Lower leg skin (tissue), 4 donors: Measurements from ENCODE around the gene ARHGAP8. TPM values are rescaled to one million over a fixed set of nuclear protein-coding genes. Genes with fewer than 3 reads are reported as not detected.
"Not testable (repeated sequence)": the region's sequence is repeated elsewhere in the genome, so short reads cannot be mapped to it uniquely, and the experiment has no call there.

ENCODE experiments used
- DNase-seq, 2 donors: peaks; one replicate each; pipeline ENCODE4 v3.0.0-alpha.2; 2019; ENCODE audit warnings: low spot score in 2 of 2
- H3K4me3 ChIP-seq: fragments of 200-600 bp; sonication (generic); 2 replicates; pipeline ENCODE4 v1.5.1; 2017; ENCODE audit warnings: mild to moderate bottlenecking, low read depth; ENCODE audit not compliant: poor library complexity, severe bottlenecking
- POLR2A ChIP-seq, 2 donors: fragments of 450-650 bp; IDR thresholded peaks; one replicate each; pipeline ENCODE4 v1.6.1; 2016 to 2017; ENCODE audit warnings: antibody characterized with exemption in 2 of 2, mild to moderate bottlenecking in 1 of 2, moderate library complexity in 1 of 2
- WGBS, 2 donors: methylation state at CpG; one replicate each; pipeline ENCODE4 v1.1.5; 2018; 5-methylcytosine and 5-hydroxymethylcytosine counted together
- intact Hi-C: fragments of 100-400 bp; cut with DNase I; formaldehyde crosslinking; loops from one replicate; pipeline ENCODE4 v1.15.0; 2023; ENCODE audit warnings: low total_unique reads
- total RNA-seq, 4 donors: library from RNA; depleted of rRNA; stranded (reverse); fragments of >200 nt; gene quantifications; one replicate each; pipeline ENCODE4 v1.1.0, GENCODE V29; 2016
- TF ChIP-seq, protein P1 (sequence below), 3 donors: fragments of 450-650 bp; IDR thresholded peaks; one replicate each; pipeline ENCODE4 v1.5.1; 2016; ENCODE audit warnings: antibody characterized with exemption in 3 of 3, mild to moderate bottlenecking in 3 of 3, moderate library complexity in 2 of 3

Gene ARHGAP8
- total RNA-seq, 4 donors from 2014 or later, result 2.9 to 3.4 (median 3.2) TPM

DNA sequence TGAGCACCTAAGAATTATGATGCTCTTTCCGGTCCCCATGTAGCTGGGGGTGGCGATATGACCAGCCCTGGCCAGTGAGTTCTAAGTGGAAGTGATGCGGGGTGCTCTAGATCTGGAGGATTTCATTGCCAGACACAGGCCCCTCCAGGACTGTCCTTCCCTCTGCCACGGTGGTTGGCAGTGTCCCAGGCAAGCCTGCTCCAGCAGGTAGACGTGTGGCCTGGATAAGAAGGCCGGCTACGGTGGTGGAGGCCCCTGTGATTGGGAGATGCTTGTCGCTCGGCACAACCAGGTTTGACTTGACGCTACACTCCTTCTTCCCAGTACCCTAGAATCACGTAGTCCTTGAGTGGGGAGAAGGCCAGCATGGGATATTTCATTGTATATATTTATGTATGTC lies 9.1 kb upstream of the ARHGAP8 start:
- 82% methylated on average over 11 of the region's 11 CpGs for WGBS, 2 donors
- TF ChIP-seq POLR2A (IDR thresholded peaks at IDR 0.05), result no peak
- TF ChIP-seq, protein P1, sequence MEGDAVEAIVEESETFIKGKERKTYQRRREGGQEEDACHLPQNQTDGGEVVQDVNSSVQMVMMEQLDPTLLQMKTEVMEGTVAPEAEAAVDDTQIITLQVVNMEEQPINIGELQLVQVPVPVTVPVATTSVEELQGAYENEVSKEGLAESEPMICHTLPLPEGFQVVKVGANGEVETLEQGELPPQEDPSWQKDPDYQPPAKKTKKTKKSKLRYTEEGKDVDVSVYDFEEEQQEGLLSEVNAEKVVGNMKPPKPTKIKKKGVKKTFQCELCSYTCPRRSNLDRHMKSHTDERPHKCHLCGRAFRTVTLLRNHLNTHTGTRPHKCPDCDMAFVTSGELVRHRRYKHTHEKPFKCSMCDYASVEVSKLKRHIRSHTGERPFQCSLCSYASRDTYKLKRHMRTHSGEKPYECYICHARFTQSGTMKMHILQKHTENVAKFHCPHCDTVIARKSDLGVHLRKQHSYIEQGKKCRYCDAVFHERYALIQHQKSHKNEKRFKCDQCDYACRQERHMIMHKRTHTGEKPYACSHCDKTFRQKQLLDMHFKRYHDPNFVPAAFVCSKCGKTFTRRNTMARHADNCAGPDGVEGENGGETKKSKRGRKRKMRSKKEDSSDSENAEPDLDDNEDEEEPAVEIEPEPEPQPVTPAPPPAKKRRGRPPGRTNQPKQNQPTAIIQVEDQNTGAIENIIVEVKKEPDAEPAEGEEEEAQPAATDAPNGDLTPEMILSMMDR (IDR thresholded peaks at IDR 0.05), result no peak
- no peak for DNase-seq
- no peak overlapping the region for H3K4me3 ChIP-seq
- intact Hi-C loops, result no loop called here

DNA sequence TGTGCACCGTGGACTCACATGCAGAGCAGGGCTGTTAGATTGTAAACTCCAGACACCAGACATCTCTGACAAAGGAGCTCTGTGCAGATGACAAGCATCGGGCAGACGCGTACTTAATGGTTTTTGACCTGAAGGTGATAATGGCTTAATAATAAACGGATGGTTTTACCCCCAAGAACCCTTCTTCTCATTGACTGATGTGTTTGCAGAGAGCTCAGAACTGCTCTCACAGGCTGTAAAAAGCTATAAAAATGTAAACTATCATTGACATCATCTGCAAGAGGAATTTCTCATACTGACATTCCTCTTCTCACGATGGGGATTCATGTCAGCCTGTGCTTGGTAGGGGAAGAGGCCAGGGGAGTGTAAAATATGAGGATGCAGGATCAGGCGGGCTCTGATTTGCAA lies 8.6 kb upstream of the ARHGAP8 start:
- TF ChIP-seq, protein P1 (IDR thresholded peaks at IDR 0.05), result no peak
- no peak for TF ChIP-seq POLR2A (IDR thresholded peaks at IDR 0.05)
- no peak overlapping the region for H3K4me3 ChIP-seq
- intact Hi-C loops, result no loop called here
- DNase-seq, result no peak
- 38 to 43% methylated on average over 7 of the region's 7 CpGs for WGBS, 2 donors

DNA sequence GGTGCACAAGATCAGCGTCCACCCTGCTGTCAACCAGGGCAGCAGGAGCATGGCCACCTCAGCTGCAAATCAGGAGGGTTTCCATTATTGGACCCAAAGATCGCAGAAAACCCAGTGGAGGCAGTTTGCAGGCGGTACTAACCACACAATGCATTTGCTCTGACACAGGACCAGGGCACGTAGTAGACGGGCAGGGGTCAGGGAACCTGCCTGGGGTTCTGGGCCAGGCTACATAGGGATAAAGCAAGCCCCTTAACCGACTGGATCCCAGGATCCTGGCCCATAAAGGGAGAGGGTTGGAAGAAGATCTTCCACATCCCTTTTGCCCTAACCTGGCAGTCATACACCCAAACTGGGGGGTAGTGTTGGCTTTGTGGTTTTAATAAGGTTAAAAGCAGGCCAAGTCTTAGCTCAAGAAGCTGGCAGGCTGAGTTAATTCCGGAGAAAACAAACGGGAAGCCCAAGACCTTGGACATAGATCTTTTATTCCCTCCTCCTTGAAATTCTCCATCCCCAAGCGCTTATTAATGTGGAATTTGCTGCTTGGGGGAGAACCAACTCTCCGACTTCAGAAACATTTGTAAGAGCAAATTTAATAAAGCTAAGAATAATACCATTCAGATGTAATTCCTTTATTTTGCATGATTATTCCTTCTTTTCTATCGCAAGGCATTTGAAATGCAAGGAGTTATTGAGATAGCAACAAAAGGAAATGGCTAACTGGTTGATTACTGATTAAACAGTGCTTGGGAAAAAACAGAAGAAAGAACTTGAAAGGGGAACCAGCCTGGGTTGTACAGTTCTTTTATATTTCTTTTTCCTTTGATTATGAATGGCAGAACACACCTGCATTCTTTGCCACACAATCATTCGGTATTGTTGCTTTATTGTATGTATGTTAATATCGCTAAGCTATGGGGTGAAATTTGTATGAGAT lies 6.3 kb upstream of the ARHGAP8 start:
- DNase-seq, result no peak
- H3K4me3 ChIP-seq, result no peak overlapping the region
- WGBS, 2 donors, result 66 to 68% methylated on average over 12 to 13 of the region's 13 CpGs
- no peak for TF ChIP-seq POLR2A (IDR thresholded peaks at IDR 0.05)
- TF ChIP-seq, protein P1 (IDR thresholded peaks at IDR 0.05), result no peak
- intact Hi-C loops, result no loop called here

DNA sequence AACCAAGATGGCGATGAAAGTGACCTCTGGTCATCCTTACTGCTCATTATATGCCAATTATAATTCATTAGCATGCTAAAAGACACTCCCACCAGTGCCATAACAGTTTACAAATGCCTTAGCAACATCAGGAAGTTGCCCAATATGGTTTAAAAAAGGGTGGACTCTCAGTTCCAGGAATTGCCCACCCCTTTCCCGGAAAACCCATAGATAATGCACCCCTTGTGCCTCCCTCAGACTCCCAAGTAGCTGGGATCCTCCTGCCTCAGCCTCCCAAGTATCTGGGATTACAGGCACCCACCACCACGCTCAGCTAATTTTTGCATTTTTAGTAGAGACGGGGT lies 4.6 kb upstream of the ARHGAP8 start:
- DNase-seq, intact Hi-C loops, H3K4me3 ChIP-seq: not testable (repeated sequence)
- 89 to 96% methylated on average over 4 of the region's 4 CpGs for WGBS, 2 donors

DNA sequence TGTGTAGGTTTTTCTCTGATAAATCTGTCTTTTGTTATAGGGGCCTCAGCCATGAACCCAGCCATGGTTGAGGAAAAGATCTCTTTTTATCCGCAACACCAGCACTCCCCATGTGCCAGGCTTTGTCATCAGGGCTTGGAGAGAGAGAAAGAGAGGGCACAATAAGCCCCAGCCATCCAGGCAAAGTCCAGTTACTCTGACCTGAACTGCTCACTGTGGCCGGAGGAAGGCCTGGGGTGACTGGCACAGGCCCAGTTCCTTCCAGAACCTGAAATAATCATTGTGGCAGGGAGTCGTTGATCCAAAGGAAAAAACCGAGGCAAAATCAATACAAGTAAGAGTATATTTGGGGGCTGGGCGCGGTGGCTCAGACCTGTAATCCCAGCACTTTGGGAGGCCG lies 3.9 kb upstream of the ARHGAP8 start:
- H3K4me3 ChIP-seq, result no peak overlapping the region
- DNase-seq, result no peak
- WGBS, 2 donors, result 87 to 90% methylated on average over 7 of the region's 7 CpGs
- TF ChIP-seq, protein P1 (IDR thresholded peaks at IDR 0.05), result no peak
- no peak for TF ChIP-seq POLR2A (IDR thresholded peaks at IDR 0.05)
- intact Hi-C loops, result no loop called here

DNA sequence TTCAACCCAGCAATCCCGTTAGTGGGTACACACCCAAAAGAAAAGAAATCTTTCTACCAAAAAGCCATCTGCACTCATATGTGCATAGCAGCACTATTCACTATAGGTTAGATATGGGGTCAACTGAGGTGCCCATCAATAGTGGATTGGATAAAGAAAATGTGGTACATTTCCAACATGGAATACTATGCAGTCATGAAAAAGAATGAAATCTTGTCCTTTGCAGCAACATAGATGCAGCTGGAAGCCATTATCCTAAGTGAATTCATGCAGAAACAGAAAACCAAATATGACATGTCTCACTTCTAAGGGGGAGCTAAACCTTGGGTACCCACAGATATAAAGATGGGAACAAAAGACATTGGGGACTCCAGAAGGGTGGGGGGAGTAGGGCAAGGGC lies 1.9 kb upstream of the ARHGAP8 start:
- TF ChIP-seq, protein P1 (IDR thresholded peaks at IDR 0.05), result no peak
- TF ChIP-seq POLR2A (IDR thresholded peaks at IDR 0.05), result no peak
- DNase-seq, result no peak
- intact Hi-C loops, result no loop called here
- no peak overlapping the region for H3K4me3 ChIP-seq
- 43 to 50% methylated on average over 1 of the region's 1 CpG for WGBS, 2 donors
